Measurements from ENCODE around the gene HIGD2A.

DNA sequence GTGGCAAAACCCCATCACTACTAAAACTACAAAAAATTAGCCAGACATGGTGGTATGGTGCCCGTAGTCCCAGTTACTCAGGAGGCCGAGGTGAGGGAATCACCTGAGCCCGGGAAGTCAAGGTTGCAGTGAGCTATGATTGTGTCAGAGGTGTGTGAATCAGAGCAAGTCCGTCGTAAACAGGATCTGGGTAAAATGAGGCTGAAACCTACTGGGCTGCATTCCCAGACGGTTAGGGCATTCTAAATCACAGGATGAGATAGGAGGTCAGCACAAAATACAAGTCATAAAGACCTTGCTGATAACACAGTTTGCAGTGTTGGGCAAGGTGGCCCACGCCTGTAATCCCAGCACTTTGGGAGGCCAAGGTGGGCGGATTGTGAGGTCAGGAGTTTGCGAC is 29.7 kb downstream of the HIGD2A start:
- TF ChIP-seq, protein P1, sequence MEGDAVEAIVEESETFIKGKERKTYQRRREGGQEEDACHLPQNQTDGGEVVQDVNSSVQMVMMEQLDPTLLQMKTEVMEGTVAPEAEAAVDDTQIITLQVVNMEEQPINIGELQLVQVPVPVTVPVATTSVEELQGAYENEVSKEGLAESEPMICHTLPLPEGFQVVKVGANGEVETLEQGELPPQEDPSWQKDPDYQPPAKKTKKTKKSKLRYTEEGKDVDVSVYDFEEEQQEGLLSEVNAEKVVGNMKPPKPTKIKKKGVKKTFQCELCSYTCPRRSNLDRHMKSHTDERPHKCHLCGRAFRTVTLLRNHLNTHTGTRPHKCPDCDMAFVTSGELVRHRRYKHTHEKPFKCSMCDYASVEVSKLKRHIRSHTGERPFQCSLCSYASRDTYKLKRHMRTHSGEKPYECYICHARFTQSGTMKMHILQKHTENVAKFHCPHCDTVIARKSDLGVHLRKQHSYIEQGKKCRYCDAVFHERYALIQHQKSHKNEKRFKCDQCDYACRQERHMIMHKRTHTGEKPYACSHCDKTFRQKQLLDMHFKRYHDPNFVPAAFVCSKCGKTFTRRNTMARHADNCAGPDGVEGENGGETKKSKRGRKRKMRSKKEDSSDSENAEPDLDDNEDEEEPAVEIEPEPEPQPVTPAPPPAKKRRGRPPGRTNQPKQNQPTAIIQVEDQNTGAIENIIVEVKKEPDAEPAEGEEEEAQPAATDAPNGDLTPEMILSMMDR (IDR thresholded peaks at IDR 0.05), result no peak
- no peak for TF ChIP-seq POLR2A (IDR thresholded peaks at IDR 0.05)
